Stimulated activated CD8-positive, alpha-beta memory T cell treated with anti-CD3 and anti-CD28 coated beads, Interleukin-7, amount 100 ng/mL, for 1 hour (primary cell): ENCODE data around the gene LPP.

ENCODE experiments used
- DNase-seq, 2 donors: peaks; one replicate each; pipeline ENCODE4 v3.0.0-alpha.2; 2020; ENCODE audit warnings: low read depth in 2 of 2

The LPP gene

GRCh38 chr3:188874576-188874975, 720.6 kb downstream of the LPP start:
- no peak for DNase-seq

GRCh38 chr3:188875413-188875812, 721.5 kb downstream of the LPP start:
- no peak for DNase-seq

GRCh38 chr3:188876370-188876769, 722.4 kb downstream of the LPP start:
- no peak for DNase-seq

- DNase-seq: no peak
Observed at GRCh38 chr3:188877381-188877780, 723.4 kb downstream of the LPP start.

- no peak for DNase-seq
Observed at GRCh38 chr3:188878076-188878475, 724.1 kb downstream of the LPP start.

- DNase-seq: no peak
Observed at GRCh38 chr3:188881954-188882641, 728.1 kb downstream of the LPP start.

GRCh38 chr3:188884299-188885043, 730.5 kb downstream of the LPP start:
- DNase-seq: no peak

- no peak for DNase-seq
Observed at GRCh38 chr3:188888321-188889053, 734.5 kb downstream of the LPP start.

- no peak for DNase-seq
Observed at GRCh38 chr3:188889054-188889491, 735.1 kb downstream of the LPP start.

- no peak for DNase-seq
Observed at GRCh38 chr3:188890572-188891270, 736.8 kb downstream of the LPP start.

- DNase-seq: no peak
Observed at GRCh38 chr3:188899881-188900280, 745.9 kb downstream of the LPP start.

GRCh38 chr3:188900421-188900951, 746.5 kb downstream of the LPP start:
- no peak for DNase-seq

GRCh38 chr3:188901126-188901525, 747.2 kb downstream of the LPP start:
- no peak for DNase-seq

- DNase-seq: no peak
Observed at GRCh38 chr3:188901671-188902287, 747.8 kb downstream of the LPP start.

GRCh38 chr3:188904670-188905069, 750.7 kb downstream of the LPP start:
- DNase-seq: no peak

GRCh38 chr3:188905547-188905946, 751.6 kb downstream of the LPP start:
- DNase-seq: no peak

GRCh38 chr3:188906236-188906635, 752.3 kb downstream of the LPP start:
- no peak for DNase-seq

GRCh38 chr3:188908002-188908850, 754.3 kb downstream of the LPP start:
- DNase-seq: no peak

- DNase-seq: no peak
Observed at GRCh38 chr3:188911026-188911850, 757.3 kb downstream of the LPP start.
